Mesothelial cell of epicardium (in vitro differentiated cells): ENCODE data around the gene MGMT. TPM values are rescaled to one million over a fixed set of nuclear protein-coding genes. Genes with fewer than 3 reads are reported as not detected.

Experiments
- DNase-seq, 2 experiments: peaks; one replicate each; pipeline ENCODE4 v3.0.0; 2021; ENCODE audit warnings: low spot score in 2 of 2; ENCODE audit not compliant: unreplicated experiment in 2 of 2
- H3K27ac Mint-ChIP-seq: 2 replicates; pipeline ENCODE4 v1.8.0; 2021; ENCODE audit warnings: mixed read lengths
- H3K27me3 Mint-ChIP-seq: 2 replicates; pipeline ENCODE4 v1.8.0; 2021; ENCODE audit warnings: low read depth, mixed read lengths
- H3K36me3 Mint-ChIP-seq: 2 replicates; pipeline ENCODE4 v1.8.0; 2021; ENCODE audit warnings: mixed read lengths
- H3K4me1 Mint-ChIP-seq: 2 replicates; pipeline ENCODE4 v1.8.0; 2021; ENCODE audit warnings: mixed read lengths
- H3K4me3 Mint-ChIP-seq: 2 replicates; pipeline ENCODE4 v1.8.0; 2021; ENCODE audit warnings: mild to moderate bottlenecking, moderate library complexity, mixed read lengths
- H3K9me3 Mint-ChIP-seq: 2 replicates; pipeline ENCODE4 v1.8.0; 2021; ENCODE audit warnings: mixed read lengths
- total RNA-seq: library from RNA; stranded (reverse); gene quantifications from 3 replicates; pipeline ENCODE4 v1.2.1, GENCODE V29; 2021
- TF ChIP-seq, protein P1 (sequence below): fragments of 200-600 bp; sonication (generic); IDR thresholded peaks from one replicate; pipeline ENCODE4 v1.5.0; 2021; ENCODE audit warnings: antibody characterized with exemption; ENCODE audit not compliant: unreplicated experiment

MGMT gene
- total RNA-seq, 1 donor from 2014 or later = 35.7 TPM

DNA sequence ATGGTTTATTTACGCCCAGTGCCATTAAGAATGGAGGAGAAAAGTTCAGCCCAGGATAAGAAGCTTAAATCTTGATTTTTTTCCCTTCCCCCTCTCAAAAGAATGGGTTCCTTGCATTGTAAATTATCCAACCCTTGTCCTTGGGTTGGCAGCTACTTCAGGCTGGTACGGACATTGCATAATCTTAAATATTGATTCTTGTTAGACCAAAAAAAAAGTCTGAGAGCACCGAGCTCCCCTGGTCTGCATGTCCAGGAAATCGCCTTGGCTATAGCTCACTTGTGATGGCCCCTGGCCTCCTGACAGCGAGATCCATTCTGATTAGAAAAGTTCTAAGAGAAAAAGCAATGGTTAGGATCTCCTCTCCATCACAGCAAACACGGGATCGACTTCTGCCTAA, 345.4 kb downstream of the MGMT start:
- no peak for DNase-seq
- Mint-ChIP-seq H3K36me3 (no peaks in the 10 kb centered on the region), H3K27ac (no peak overlapping the region), H3K4me3 (no peak overlapping the region), H3K27me3 (no peaks in the 10 kb centered on the region), H3K9me3 (no peaks in the 10 kb centered on the region), H3K4me1 (peaks cover 7% of the 10 kb centered on the region)
- TF ChIP-seq, protein P1, sequence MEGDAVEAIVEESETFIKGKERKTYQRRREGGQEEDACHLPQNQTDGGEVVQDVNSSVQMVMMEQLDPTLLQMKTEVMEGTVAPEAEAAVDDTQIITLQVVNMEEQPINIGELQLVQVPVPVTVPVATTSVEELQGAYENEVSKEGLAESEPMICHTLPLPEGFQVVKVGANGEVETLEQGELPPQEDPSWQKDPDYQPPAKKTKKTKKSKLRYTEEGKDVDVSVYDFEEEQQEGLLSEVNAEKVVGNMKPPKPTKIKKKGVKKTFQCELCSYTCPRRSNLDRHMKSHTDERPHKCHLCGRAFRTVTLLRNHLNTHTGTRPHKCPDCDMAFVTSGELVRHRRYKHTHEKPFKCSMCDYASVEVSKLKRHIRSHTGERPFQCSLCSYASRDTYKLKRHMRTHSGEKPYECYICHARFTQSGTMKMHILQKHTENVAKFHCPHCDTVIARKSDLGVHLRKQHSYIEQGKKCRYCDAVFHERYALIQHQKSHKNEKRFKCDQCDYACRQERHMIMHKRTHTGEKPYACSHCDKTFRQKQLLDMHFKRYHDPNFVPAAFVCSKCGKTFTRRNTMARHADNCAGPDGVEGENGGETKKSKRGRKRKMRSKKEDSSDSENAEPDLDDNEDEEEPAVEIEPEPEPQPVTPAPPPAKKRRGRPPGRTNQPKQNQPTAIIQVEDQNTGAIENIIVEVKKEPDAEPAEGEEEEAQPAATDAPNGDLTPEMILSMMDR = no peak

DNA sequence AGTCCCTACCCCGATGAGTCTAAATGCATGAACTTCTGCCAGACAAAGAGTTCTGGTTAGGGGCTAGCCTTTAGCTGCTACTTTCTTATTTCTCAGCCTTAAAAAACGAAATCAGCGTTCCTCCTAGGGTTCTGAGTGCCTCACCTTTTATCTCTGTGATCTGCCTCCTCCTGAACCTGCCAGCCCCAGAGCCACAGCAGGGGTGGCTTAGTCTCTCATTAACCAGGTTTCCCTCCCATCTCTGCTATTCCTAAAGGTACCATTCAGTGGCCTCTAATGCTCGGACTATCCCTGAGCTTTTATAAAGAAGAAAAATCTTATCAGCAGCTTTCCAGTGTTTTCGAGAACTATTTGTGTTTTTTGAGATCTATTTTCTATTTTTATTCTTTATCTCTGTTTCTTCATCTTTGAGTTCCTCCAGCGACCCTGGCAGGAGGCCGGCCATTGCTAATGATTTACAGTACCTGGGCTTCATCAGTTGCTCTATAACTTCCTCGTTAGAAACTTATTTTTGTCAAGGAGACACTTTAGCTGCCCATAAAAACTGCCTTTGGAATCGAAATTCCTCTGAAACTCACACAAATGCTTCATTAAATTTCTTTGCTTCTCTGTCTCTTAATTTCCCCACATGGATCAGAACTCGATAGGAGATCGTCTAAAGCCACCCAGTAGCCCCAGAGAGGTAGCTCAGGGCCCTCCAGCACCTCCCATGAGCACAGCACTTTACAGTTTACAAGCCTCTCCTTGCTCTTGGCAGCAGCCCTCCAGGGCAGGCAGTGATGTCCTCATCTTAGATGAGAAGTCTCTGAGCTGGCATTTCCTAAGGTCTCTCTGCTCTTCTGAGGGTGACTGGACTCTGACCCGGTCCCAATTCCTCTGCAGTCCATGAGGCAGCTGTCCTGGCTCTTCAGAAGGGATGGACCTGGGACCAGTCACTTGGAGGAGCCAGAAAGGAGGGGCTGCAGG, 347.9 kb downstream of the MGMT start:
- Mint-ChIP-seq H3K4me3 (no peak overlapping the region), H3K36me3 (peaks cover 1% of the 10 kb centered on the region), H3K27me3 (no peaks in the 10 kb centered on the region), H3K9me3 (peaks cover 12% of the 10 kb centered on the region), H3K4me1 (peaks cover 7% of the 10 kb centered on the region), H3K27ac (no peak overlapping the region)
- no peak for DNase-seq
- TF ChIP-seq, protein P1 = no peak

DNA sequence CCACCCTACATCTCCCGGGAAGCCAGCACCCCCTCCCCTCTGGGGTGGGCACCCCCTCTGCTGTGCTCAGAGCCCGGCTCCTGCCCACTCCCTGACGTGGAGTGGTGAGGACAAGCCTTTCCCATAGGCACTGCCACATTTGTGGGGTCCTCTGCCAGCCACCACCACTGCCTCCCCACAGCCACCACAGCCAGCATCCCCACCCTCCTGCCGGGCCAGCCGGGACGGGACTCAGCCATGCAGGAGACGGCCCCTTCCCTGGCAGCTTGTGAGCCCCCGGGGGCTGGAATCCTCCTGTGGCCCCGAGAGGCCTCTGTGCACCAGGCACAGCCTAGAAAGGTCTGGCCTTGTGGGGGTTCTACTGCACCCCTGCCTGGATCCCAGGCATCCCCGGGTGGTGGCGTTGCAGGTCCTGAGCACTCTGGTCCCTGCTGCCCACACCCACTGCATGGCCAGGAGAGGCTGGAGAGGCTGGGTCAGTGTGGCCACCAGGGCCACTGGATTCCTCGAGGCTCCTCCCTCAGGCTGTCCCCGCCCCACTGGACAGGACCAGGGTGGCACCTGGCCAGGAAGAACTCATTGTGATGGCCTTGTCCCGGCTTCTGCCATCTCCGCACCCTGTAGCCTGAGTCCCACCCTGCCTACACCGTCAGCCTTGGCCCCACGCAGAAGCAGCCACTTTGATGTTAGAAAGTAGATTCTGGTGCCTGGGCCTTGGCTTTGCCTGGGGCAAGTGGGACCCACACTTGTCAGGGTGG, 349.0 kb downstream of the MGMT start:
- no peak for DNase-seq
- Mint-ChIP-seq H3K9me3 (peaks cover 15% of the 10 kb centered on the region), H3K27me3 (no peaks in the 10 kb centered on the region), H3K4me3 (no peak overlapping the region), H3K4me1 (peaks cover 7% of the 10 kb centered on the region), H3K27ac (no peak overlapping the region), H3K36me3 (peaks cover 1% of the 10 kb centered on the region)
- TF ChIP-seq, protein P1 = no peak

GRCh38 chr10:129816656-129817045, 349.6 kb downstream of the MGMT start:
- no peak for DNase-seq
- H3K27me3 Mint-ChIP-seq = no peaks in the 10 kb centered on the region
- H3K4me1 Mint-ChIP-seq = peaks cover 7% of the 10 kb centered on the region
- TF ChIP-seq, protein P1 = no peak
- H3K36me3 Mint-ChIP-seq = peaks cover 1% of the 10 kb centered on the region
- H3K4me3 Mint-ChIP-seq = no peak overlapping the region
- H3K27ac Mint-ChIP-seq = no peak overlapping the region
- peaks cover 15% of the 10 kb centered on the region for H3K9me3 Mint-ChIP-seq
